VCaP (cell line): ENCODE data around the gene CDH13.

Source experiments
- H3K27ac ChIP-seq: fragments of 450-650 bp; 2 replicates; pipeline ENCODE4 v1.5.1; 2017
- TF ChIP-seq, protein P1 (sequence below): fragments of 450-650 bp; conservative IDR thresholded peaks from 2 replicates; pipeline ENCODE4 v1.5.1; 2017; ENCODE audit warnings: mild to moderate bottlenecking, moderate library complexity

The CDH13 gene

GRCh38 chr16:83200005-83200779 is 573.4 kb downstream of the CDH13 start:
- TF ChIP-seq, protein P1, sequence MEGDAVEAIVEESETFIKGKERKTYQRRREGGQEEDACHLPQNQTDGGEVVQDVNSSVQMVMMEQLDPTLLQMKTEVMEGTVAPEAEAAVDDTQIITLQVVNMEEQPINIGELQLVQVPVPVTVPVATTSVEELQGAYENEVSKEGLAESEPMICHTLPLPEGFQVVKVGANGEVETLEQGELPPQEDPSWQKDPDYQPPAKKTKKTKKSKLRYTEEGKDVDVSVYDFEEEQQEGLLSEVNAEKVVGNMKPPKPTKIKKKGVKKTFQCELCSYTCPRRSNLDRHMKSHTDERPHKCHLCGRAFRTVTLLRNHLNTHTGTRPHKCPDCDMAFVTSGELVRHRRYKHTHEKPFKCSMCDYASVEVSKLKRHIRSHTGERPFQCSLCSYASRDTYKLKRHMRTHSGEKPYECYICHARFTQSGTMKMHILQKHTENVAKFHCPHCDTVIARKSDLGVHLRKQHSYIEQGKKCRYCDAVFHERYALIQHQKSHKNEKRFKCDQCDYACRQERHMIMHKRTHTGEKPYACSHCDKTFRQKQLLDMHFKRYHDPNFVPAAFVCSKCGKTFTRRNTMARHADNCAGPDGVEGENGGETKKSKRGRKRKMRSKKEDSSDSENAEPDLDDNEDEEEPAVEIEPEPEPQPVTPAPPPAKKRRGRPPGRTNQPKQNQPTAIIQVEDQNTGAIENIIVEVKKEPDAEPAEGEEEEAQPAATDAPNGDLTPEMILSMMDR = peak; percentile 64
- H3K27ac ChIP-seq = no peak overlapping the region

DNA sequence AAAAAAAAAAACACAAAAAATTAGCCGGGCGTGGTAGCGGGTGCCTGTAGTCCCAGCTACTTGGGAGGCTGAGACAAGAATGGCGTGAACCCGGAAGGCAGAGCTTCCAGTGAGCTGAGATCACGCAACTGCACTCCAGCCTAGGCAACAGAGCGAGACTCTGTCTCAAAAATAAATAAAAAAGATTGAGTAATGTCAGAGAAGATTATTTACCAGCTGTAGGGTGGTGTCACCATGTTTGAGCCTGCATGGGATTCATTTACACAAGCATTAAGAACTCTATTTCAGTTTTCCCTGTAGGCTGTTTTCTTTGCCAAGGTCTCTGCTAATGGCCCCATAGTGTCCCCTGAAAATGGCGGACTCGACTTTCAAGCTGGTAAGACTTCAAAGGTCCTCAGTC is 575.0 kb downstream of the CDH13 start:
- no peak overlapping the region for H3K27ac ChIP-seq
- TF ChIP-seq, protein P1 = no peak

GRCh38 chr16:83205896-83206295 is 579.1 kb downstream of the CDH13 start:
- no peak overlapping the region for H3K27ac ChIP-seq
- TF ChIP-seq, protein P1 = no peak

- H3K27ac ChIP-seq = no peak overlapping the region
- TF ChIP-seq, protein P1 = no peak
Measured at GRCh38 chr16:83206426-83206825, 579.7 kb downstream of the CDH13 start.

GRCh38 chr16:83211711-83212110 is 584.9 kb downstream of the CDH13 start:
- TF ChIP-seq, protein P1 = no peak

DNA sequence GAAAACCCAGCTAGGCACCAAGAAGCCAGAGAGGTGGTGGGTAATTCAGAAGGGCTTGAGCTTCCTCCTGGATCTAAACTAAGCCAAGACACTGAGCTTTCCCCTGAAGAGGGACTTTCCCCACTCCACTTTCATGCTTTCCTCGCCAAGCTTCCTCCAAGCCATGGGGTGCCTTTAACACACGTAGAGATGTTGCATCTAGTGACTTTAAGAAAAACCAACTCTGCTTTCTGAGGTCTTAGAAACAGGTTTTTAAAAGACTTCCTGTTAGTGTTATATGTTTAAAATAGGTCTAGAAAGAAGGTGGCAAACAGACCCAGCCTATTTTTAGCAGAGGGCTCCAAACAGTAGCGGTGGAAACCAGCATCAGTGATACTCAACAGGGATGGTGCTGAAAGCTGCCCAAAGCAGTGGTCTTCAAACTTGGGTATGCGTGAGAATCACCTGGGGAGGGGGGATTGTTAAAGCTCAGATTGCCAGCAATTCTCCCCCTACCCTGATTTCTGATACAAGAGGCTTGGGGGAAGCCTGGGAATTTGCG is 585.6 kb downstream of the CDH13 start:
- TF ChIP-seq, protein P1 = no peak
- H3K27ac ChIP-seq = no peak overlapping the region

More at GRCh38 chr16:83211711-83212110, 584.9 kb downstream of the CDH13 start:
- H3K27ac ChIP-seq = no peak overlapping the region

GRCh38 chr16:83214671-83215070 is 587.9 kb downstream of the CDH13 start:
- no peak overlapping the region for H3K27ac ChIP-seq
- TF ChIP-seq, protein P1 = no peak
